SK-N-SH (cell line): ENCODE measurements around the gene A4GALT.

Experiments
- EP300 ChIP-seq, 2 experiments: IDR thresholded peaks; 2 replicates each; pipeline versions ENCODE4 v1.4.0 to v1.6.1; 2012; ENCODE audit warnings: borderline replicate concordance in 1 of 2, low read depth in 1 of 2, low read length in 1 of 2
- EZH2phosphoT487 ChIP-seq: fragments of 200-600 bp; sonication (generic); IDR thresholded peaks from 2 replicates; pipeline ENCODE4 v1.6.1; 2017; ENCODE audit warnings: low read depth, mixed run types, mild to moderate bottlenecking, antibody characterized with exemption, moderate library complexity, borderline replicate concordance
- JUND ChIP-seq: IDR thresholded peaks from 2 replicates; pipeline ENCODE4 v1.4.0; 2012
- MXI1 ChIP-seq: IDR thresholded peaks from 2 replicates; pipeline ENCODE4 v1.6.1; 2012; ENCODE audit warnings: mild to moderate bottlenecking, low read depth, low read length, improper control_type of control experiment
- POLR2AphosphoS5 ChIP-seq: IDR thresholded peaks from 2 replicates; pipeline ENCODE4 v1.6.1; 2012; ENCODE audit warnings: low read depth, low read length
- TEAD4 ChIP-seq: IDR thresholded peaks from 2 replicates; pipeline ENCODE4 v1.4.0; 2012; ENCODE audit warnings: mild to moderate bottlenecking, borderline replicate concordance; ENCODE audit not compliant: insufficient read depth
- YY1 ChIP-seq: IDR thresholded peaks from 2 replicates; pipeline ENCODE4 v1.4.0; 2012; ENCODE audit warnings: low read depth, mild to moderate bottlenecking
- TF ChIP-seq, protein P1 (sequence below): fragments of 200-600 bp; sonication (generic); IDR thresholded peaks from 2 replicates; pipeline ENCODE4 v1.6.1; 2017; ENCODE audit warnings: antibody characterized with exemption, mild to moderate bottlenecking, moderate library complexity
- TF ChIP-seq, protein P2 (sequence below): IDR thresholded peaks from 2 replicates; pipeline ENCODE4 v1.6.1; 2012; ENCODE audit warnings: mild to moderate bottlenecking, low read depth, low read length, moderate library complexity

DNA sequence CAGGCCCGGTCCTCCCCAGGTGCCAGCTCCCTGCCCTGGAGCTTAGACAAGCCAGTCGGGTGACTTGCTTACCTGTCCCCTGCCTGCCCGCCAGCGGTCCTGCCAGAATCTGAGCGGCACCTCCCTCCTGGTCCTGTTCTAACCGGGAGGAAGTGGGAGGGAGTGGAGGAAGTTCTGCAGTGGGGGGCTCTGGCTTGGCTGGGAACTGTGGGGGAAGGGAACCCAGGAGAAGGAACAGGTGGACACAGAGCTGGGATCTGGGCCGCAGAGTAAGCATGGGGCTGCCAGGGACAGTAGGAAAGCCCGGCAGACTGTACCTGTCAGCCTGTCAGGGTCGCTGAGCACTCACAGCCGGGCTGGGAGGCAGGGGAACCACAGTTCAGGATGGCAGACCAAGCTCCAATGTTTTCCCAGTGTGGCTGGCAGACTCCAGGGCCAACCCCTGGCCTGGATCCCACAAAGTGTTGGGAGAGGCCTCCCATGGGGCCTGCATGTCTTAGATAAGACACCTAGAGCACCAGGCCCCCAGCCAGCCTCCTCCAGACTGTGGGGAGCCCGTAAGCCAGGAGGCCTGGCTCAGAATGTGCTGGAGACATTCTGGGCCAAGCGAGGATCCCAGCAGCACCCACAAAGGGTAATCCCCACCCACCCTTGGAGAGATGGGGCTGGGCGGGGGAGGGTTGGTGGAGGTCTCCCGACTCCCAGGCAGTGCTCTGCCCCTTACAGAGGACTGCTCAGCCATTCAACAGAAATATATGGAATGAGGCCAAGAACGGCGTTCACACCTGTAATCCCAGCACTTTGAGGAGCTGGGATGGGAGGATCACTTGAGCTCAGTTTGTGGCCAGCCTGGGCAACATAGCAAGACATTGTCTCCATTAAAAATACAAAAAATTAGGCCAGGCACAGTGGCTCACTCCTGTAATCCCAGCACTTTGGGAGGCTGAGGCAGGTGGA, 73.8 kb downstream of the A4GALT start:
- TF ChIP-seq, protein P1, sequence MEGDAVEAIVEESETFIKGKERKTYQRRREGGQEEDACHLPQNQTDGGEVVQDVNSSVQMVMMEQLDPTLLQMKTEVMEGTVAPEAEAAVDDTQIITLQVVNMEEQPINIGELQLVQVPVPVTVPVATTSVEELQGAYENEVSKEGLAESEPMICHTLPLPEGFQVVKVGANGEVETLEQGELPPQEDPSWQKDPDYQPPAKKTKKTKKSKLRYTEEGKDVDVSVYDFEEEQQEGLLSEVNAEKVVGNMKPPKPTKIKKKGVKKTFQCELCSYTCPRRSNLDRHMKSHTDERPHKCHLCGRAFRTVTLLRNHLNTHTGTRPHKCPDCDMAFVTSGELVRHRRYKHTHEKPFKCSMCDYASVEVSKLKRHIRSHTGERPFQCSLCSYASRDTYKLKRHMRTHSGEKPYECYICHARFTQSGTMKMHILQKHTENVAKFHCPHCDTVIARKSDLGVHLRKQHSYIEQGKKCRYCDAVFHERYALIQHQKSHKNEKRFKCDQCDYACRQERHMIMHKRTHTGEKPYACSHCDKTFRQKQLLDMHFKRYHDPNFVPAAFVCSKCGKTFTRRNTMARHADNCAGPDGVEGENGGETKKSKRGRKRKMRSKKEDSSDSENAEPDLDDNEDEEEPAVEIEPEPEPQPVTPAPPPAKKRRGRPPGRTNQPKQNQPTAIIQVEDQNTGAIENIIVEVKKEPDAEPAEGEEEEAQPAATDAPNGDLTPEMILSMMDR, result no peak
- TF ChIP-seq TEAD4 (no peak), YY1 (no peak), MXI1 (no peak), JUND (no peak), EZH2phosphoT487 (no peak), EP300 (IDR thresholded peaks at IDR 0.05; ENCODE audit: borderline replicate concordance in 1 of 2, low read depth in 1 of 2, low read length in 1 of 2) (no peak), POLR2AphosphoS5 (no peak)
- TF ChIP-seq, protein P2, sequence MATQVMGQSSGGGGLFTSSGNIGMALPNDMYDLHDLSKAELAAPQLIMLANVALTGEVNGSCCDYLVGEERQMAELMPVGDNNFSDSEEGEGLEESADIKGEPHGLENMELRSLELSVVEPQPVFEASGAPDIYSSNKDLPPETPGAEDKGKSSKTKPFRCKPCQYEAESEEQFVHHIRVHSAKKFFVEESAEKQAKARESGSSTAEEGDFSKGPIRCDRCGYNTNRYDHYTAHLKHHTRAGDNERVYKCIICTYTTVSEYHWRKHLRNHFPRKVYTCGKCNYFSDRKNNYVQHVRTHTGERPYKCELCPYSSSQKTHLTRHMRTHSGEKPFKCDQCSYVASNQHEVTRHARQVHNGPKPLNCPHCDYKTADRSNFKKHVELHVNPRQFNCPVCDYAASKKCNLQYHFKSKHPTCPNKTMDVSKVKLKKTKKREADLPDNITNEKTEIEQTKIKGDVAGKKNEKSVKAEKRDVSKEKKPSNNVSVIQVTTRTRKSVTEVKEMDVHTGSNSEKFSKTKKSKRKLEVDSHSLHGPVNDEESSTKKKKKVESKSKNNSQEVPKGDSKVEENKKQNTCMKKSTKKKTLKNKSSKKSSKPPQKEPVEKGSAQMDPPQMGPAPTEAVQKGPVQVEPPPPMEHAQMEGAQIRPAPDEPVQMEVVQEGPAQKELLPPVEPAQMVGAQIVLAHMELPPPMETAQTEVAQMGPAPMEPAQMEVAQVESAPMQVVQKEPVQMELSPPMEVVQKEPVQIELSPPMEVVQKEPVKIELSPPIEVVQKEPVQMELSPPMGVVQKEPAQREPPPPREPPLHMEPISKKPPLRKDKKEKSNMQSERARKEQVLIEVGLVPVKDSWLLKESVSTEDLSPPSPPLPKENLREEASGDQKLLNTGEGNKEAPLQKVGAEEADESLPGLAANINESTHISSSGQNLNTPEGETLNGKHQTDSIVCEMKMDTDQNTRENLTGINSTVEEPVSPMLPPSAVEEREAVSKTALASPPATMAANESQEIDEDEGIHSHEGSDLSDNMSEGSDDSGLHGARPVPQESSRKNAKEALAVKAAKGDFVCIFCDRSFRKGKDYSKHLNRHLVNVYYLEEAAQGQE, result no peak
